ENCODE measurements around the gene CDCA7L.
"Not testable (repeated sequence)": the region's sequence is repeated elsewhere in the genome, so short reads cannot be mapped to it uniquely, and the experiment has no call there.

CDCA7L gene

GRCh38 chr7:21939136-21939857, 6.4 kb downstream of the CDCA7L start:
- Histone ChIP-seq H3K4me3 (no peak overlapping the region), H3K9ac (peak overlapping the region in 2 of 11 experiments; percentile 1 to 4; a peak in 4 of 22 replicates), H3K36me3 (peaks cover 25 to 64% (median 50%) of the 10 kb centered on the region in 11 experiments), H3K27me3 (no peaks in the 10 kb centered on the region), H3K4me2 (peak overlapping the region; percentile 11 to 97 (median 87)), H3K27ac (peak overlapping the region in 8 of 11 experiments; percentile 0 to 51 (median 22); a peak in 11 of 22 replicates), H4K20me1 (peaks cover 0 to 35% (median 0%) of the 10 kb centered on the region in 11 experiments; a peak in 4 of 22 replicates), H3K9me3 (replicated peaks in 1 of 11) (peaks cover 36 to 48% (median 46%) of the 10 kb centered on the region in 11 experiments), H3K4me1 (peaks cover 48 to 67% (median 58%) of the 10 kb centered on the region in 10 experiments)
- TF ChIP-seq Cebpa-rat (IDR thresholded peaks at IDR 0.05) = no peak

GRCh38 chr7:21938463-21938862, 7.2 kb downstream of the CDCA7L start:
- Histone ChIP-seq H4K20me1 (peaks cover 0 to 35% (median 0%) of the 10 kb centered on the region in 11 experiments; a peak in 3 of 22 replicates), H3K4me2 (peak overlapping the region in 10 of 11 experiments; percentile 11 to 97 (median 82); a peak in 10 of 22 replicates), H3K4me3 (no peak overlapping the region), H3K36me3 (peaks cover 25 to 73% (median 58%) of the 10 kb centered on the region in 11 experiments), H3K9me3 (replicated peaks in 1 of 11) (peaks cover 38 to 56% (median 54%) of the 10 kb centered on the region in 11 experiments), H3K4me1 (peaks cover 39 to 59% (median 50%) of the 10 kb centered on the region in 10 experiments), H3K27ac (peak overlapping the region in 6 of 11 experiments; percentile 3 to 51 (median 24); a peak in 5 of 22 replicates), H3K9ac (no peak overlapping the region), H3K27me3 (no peaks in the 10 kb centered on the region)
- TF ChIP-seq Cebpa-rat (IDR thresholded peaks at IDR 0.05) = no peak

GRCh38 chr7:21934808-21935207, 10.9 kb downstream of the CDCA7L start:
- Histone ChIP-seq H3K27ac (no peak overlapping the region), H3K27me3 (no peaks in the 10 kb centered on the region)

GRCh38 chr7:21933293-21933692, 12.4 kb downstream of the CDCA7L start:
- Histone ChIP-seq H3K9me3 (replicated peaks in 1 of 11) (peaks cover 74 to 98% (median 95%) of the 10 kb centered on the region in 11 experiments), H3K36me3 (peaks cover 18 to 92% (median 63%) of the 10 kb centered on the region in 11 experiments)
- H3K9ac ChIP-seq, H3K27ac ChIP-seq, H3K4me1 ChIP-seq, H3K27me3 ChIP-seq, H3K4me3 ChIP-seq, H3K4me2 ChIP-seq, H4K20me1 ChIP-seq: not testable (repeated sequence)

More at GRCh38 chr7:21934808-21935207, 10.9 kb downstream of the CDCA7L start:
- H3K4me1 ChIP-seq = peaks cover 6 to 22% (median 13%) of the 10 kb centered on the region in 10 experiments
- H3K4me2 ChIP-seq = peak overlapping the region in 1 of 11 experiments; percentile 17; a peak in 1 of 22 replicates
- H3K36me3 ChIP-seq = peaks cover 25 to 92% (median 71%) of the 10 kb centered on the region in 11 experiments
- H3K9me3 ChIP-seq (replicated peaks in 1 of 11) = peaks cover 62 to 93% (median 90%) of the 10 kb centered on the region in 11 experiments
- H4K20me1 ChIP-seq = peaks cover 0 to 13% (median 0%) of the 10 kb centered on the region in 11 experiments; a peak in 2 of 22 replicates
- no peak for TF ChIP-seq Cebpa-rat (IDR thresholded peaks at IDR 0.05)
- H3K4me3 ChIP-seq = no peak overlapping the region
- no peak overlapping the region for H3K9ac ChIP-seq

- Histone ChIP-seq H3K4me3 (no peak overlapping the region), H3K27ac (no peak overlapping the region), H3K9ac (no peak overlapping the region), H3K4me1 (no peaks in the 10 kb centered on the region), H3K27me3 (no peaks in the 10 kb centered on the region), H4K20me1 (peaks cover 0 to 39% (median 4%) of the 10 kb centered on the region in 11 experiments; a peak in 8 of 22 replicates), H3K4me2 (no peak overlapping the region), H3K36me3 (peaks cover 11 to 86% (median 42%) of the 10 kb centered on the region in 11 experiments; a peak in 20 of 22 replicates), H3K9me3 (replicated peaks in 1 of 11) (peaks cover 32 to 66% (median 46%) of the 10 kb centered on the region in 11 experiments)
- TF ChIP-seq Cebpa-rat (IDR thresholded peaks at IDR 0.05) = no peak
These were observed 18.0 kb downstream of the CDCA7L start for GRCh38 chr7:21927693-21928092.

GRCh38 chr7:21926448-21926847, 19.3 kb downstream of the CDCA7L start:
- Histone ChIP-seq H3K4me2 (no peak overlapping the region), H3K27me3 (no peaks in the 10 kb centered on the region), H3K36me3 (peaks cover 11 to 86% (median 48%) of the 10 kb centered on the region in 11 experiments; a peak in 20 of 22 replicates), H3K9ac (no peak overlapping the region), H4K20me1 (peaks cover 0 to 49% (median 5%) of the 10 kb centered on the region in 11 experiments; a peak in 10 of 22 replicates), H3K27ac (no peak overlapping the region), H3K4me3 (no peak overlapping the region), H3K9me3 (replicated peaks in 1 of 11) (peaks cover 29 to 58% (median 35%) of the 10 kb centered on the region in 11 experiments), H3K4me1 (no peaks in the 10 kb centered on the region)
- TF ChIP-seq Cebpa-rat (IDR thresholded peaks at IDR 0.05) = no peak

- H3K36me3 ChIP-seq = peaks cover 6 to 62% (median 38%) of the 10 kb centered on the region in 11 experiments; a peak in 20 of 22 replicates
- peaks cover 0 to 71% (median 16%) of the 10 kb centered on the region in 11 experiments; a peak in 10 of 22 replicates for H4K20me1 ChIP-seq
- no peak overlapping the region for H3K9ac ChIP-seq
- no peak overlapping the region for H3K27ac ChIP-seq
- H3K4me1 ChIP-seq = peaks cover 0 to 6% (median 0%) of the 10 kb centered on the region in 10 experiments; a peak in 4 of 20 replicates
- H3K9me3 ChIP-seq (replicated peaks in 1 of 11) = peaks cover under 1 to 30% (median 8%) of the 10 kb centered on the region in 11 experiments; a peak in 15 of 22 replicates
- H3K4me3 ChIP-seq = no peak overlapping the region
- H3K27me3 ChIP-seq = no peaks in the 10 kb centered on the region
- H3K4me2 ChIP-seq = no peak overlapping the region
- TF ChIP-seq Cebpa-rat (IDR thresholded peaks at IDR 0.05) = no peak
These were observed 22.0 kb downstream of the CDCA7L start for GRCh38 chr7:21923658-21924057.

GRCh38 chr7:21922605-21923004, 23.1 kb downstream of the CDCA7L start:
- Histone ChIP-seq H3K36me3 (peaks cover 2 to 55% (median 32%) of the 10 kb centered on the region in 11 experiments; a peak in 20 of 22 replicates), H3K9me3 (replicated peaks in 1 of 11) (peaks cover 0 to 23% (median 2%) of the 10 kb centered on the region in 11 experiments; a peak in 13 of 22 replicates), H3K9ac (no peak overlapping the region), H3K27me3 (no peaks in the 10 kb centered on the region), H3K4me2 (no peak overlapping the region), H4K20me1 (peaks cover 0 to 69% (median 12%) of the 10 kb centered on the region in 11 experiments; a peak in 10 of 22 replicates), H3K27ac (no peak overlapping the region), H3K4me3 (no peak overlapping the region), H3K4me1 (peaks cover 0 to 6% (median 0%) of the 10 kb centered on the region in 10 experiments; a peak in 4 of 20 replicates)
- no peak for TF ChIP-seq Cebpa-rat (IDR thresholded peaks at IDR 0.05)

- peaks cover 0 to 63% (median 19%) of the 10 kb centered on the region in 11 experiments; a peak in 9 of 22 replicates for H4K20me1 ChIP-seq
- no peak overlapping the region for H3K4me3 ChIP-seq
- H3K27ac ChIP-seq = no peak overlapping the region
- peaks cover 0 to 6% (median 0%) of the 10 kb centered on the region in 10 experiments; a peak in 4 of 20 replicates for H3K4me1 ChIP-seq
- peaks cover 9 to 55% (median 32%) of the 10 kb centered on the region in 11 experiments; a peak in 21 of 22 replicates for H3K36me3 ChIP-seq
- H3K9me3 ChIP-seq (replicated peaks in 1 of 11) = peaks cover 0 to 11% (median 0%) of the 10 kb centered on the region in 11 experiments; a peak in 3 of 22 replicates
- no peak overlapping the region for H3K9ac ChIP-seq
- no peaks in the 10 kb centered on the region for H3K27me3 ChIP-seq
- no peak overlapping the region for H3K4me2 ChIP-seq
- TF ChIP-seq Cebpa-rat (IDR thresholded peaks at IDR 0.05) = no peak
These were observed 24.8 kb downstream of the CDCA7L start for GRCh38 chr7:21920936-21921335.
